H9 (cell line): Measurements from ENCODE around the gene KRTAP5-1. TPM values are rescaled to one million over a fixed set of nuclear protein-coding genes. Genes with fewer than 3 reads are reported as not detected.

Experiments used
- DNase-seq: peaks from one replicate; pipeline ENCODE4 v3.0.0-alpha.2; 2017
- H2AFZ ChIP-seq: one replicate; pipeline ENCODE4 v1.6.1; 2013; ENCODE audit warnings: mild to moderate bottlenecking, low read length, control low read depth, moderate library complexity
- H2AK5ac ChIP-seq: 2 replicates; pipeline ENCODE4 v1.6.1; 2013; ENCODE audit warnings: low read length, control low read depth, mixed read lengths; ENCODE audit not compliant: insufficient read length
- H2BK120ac ChIP-seq: one replicate; pipeline ENCODE4 v1.6.1; 2013; ENCODE audit warnings: low read depth, mild to moderate bottlenecking, low read length, control low read depth, inconsistent platforms; ENCODE audit not compliant: poor library complexity, severe bottlenecking
- H2BK12ac ChIP-seq: 2 replicates; pipeline ENCODE4 v1.6.1; 2013; ENCODE audit warnings: low read length, control low read depth, mixed read lengths, low read depth; ENCODE audit not compliant: insufficient read length
- H2BK15ac ChIP-seq: 2 replicates; pipeline ENCODE4 v1.6.1; 2013; ENCODE audit warnings: low read depth, low read length, control low read depth
- H2BK20ac ChIP-seq: one replicate; pipeline ENCODE4 v1.6.1; 2013; ENCODE audit warnings: low read depth, mild to moderate bottlenecking, low read length, control low read depth, inconsistent platforms; ENCODE audit not compliant: poor library complexity, severe bottlenecking
- H2BK5ac ChIP-seq: 2 replicates; pipeline ENCODE4 v1.6.1; 2013; ENCODE audit warnings: low read length, control low read depth, mixed read lengths; ENCODE audit not compliant: insufficient read length
- H3K14ac ChIP-seq: 2 replicates; pipeline ENCODE4 v1.6.1; 2013; ENCODE audit warnings: low read length, control low read depth; ENCODE audit not compliant: insufficient read depth
- H3K18ac ChIP-seq: 2 replicates; pipeline ENCODE4 v1.6.1; 2013; ENCODE audit warnings: low read depth, mild to moderate bottlenecking, mixed read lengths, low read length, control low read depth; ENCODE audit not compliant: insufficient read length
- H3K23ac ChIP-seq: 2 replicates; pipeline ENCODE4 v1.6.1; 2013; ENCODE audit warnings: low read length, control low read depth, mixed read lengths, low read depth; ENCODE audit not compliant: insufficient read length
- H3K23me2 ChIP-seq: 2 replicates; pipeline ENCODE4 v1.6.1; 2013; ENCODE audit warnings: low read depth, mild to moderate bottlenecking, mixed read lengths, low read length, control low read depth; ENCODE audit not compliant: insufficient read length, poor library complexity, severe bottlenecking
- H3K27ac ChIP-seq: 2 replicates; pipeline ENCODE4 v1.5.1; 2013; ENCODE audit warnings: low read length, control low read depth, mixed read lengths, low read depth; ENCODE audit not compliant: insufficient read length
- H3K27me3 ChIP-seq: 2 replicates; pipeline ENCODE4 v1.6.1; 2013; ENCODE audit warnings: low read length, control low read depth, inconsistent platforms; ENCODE audit not compliant: insufficient read depth
- H3K4ac ChIP-seq: 2 replicates; pipeline ENCODE4 v1.6.1; 2013; ENCODE audit warnings: low read depth, mild to moderate bottlenecking, control low read depth, inconsistent platforms, low read length, moderate library complexity
- H3K4me1 ChIP-seq: 2 replicates; pipeline ENCODE4 v1.6.1; 2013; ENCODE audit warnings: low read length, control low read depth, inconsistent platforms; ENCODE audit not compliant: insufficient read depth
- H3K4me2 ChIP-seq: 2 replicates; pipeline ENCODE4 v1.6.1; 2013; ENCODE audit warnings: low read length, control low read depth, mixed read lengths; ENCODE audit not compliant: insufficient read length, insufficient read depth
- H3K56ac ChIP-seq: 2 replicates; pipeline ENCODE4 v1.6.1; 2013; ENCODE audit warnings: low read depth, mild to moderate bottlenecking, mixed read lengths, low read length, control low read depth; ENCODE audit not compliant: insufficient read length
- H3K79me1 ChIP-seq: 2 replicates; pipeline ENCODE4 v1.6.1; 2013; ENCODE audit warnings: low read depth, mild to moderate bottlenecking, moderate library complexity, low read length, control low read depth, inconsistent platforms; ENCODE audit not compliant: insufficient read depth, poor library complexity, severe bottlenecking
- H3K79me2 ChIP-seq: 2 replicates; pipeline ENCODE4 v1.6.1; 2013; ENCODE audit warnings: low read length, control low read depth, inconsistent platforms; ENCODE audit not compliant: insufficient read depth
- H3K9ac ChIP-seq: 2 replicates; pipeline ENCODE4 v1.6.1; 2013; ENCODE audit warnings: low read length, control low read depth, mixed read lengths; ENCODE audit not compliant: insufficient read length; ENCODE audit errors: extremely low read depth
- H3K9me3 ChIP-seq: one replicate; pipeline ENCODE4 v1.6.1; 2013; ENCODE audit warnings: low read depth, low read length, inconsistent platforms; ENCODE audit not compliant: control insufficient read depth
- H3T11ph ChIP-seq: one replicate; pipeline ENCODE4 v1.6.1; 2013; ENCODE audit warnings: mild to moderate bottlenecking, low read length, control low read depth, inconsistent platforms
- H4K20me1 ChIP-seq: one replicate; pipeline ENCODE4 v1.6.1; 2013; ENCODE audit not compliant: control insufficient read depth, insufficient read length, insufficient read depth
- H4K5ac ChIP-seq: 2 replicates; pipeline ENCODE4 v1.6.1; 2013; ENCODE audit warnings: low read depth, mild to moderate bottlenecking, mixed read lengths, low read length, control low read depth; ENCODE audit not compliant: insufficient read length
- H4K8ac ChIP-seq: replicated peaks from 2 replicates; pipeline ENCODE4 v1.6.1; 2013; ENCODE audit warnings: low read length, control low read depth, mixed read lengths, low read depth; ENCODE audit not compliant: insufficient read length
- H4K91ac ChIP-seq: 2 replicates; pipeline ENCODE4 v1.6.1; 2013; ENCODE audit warnings: low read depth, mild to moderate bottlenecking, moderate library complexity, mixed read lengths, low read length, control low read depth; ENCODE audit not compliant: insufficient read length
- H3K27ac Mint-ChIP-seq, 3 experiments: 2 replicates in 2 of 3; 3 replicates in 1 of 3; pipeline ENCODE4 v1.8.0; 2020 to 2021; ENCODE audit warnings: mixed read lengths in 3 of 3, mild to moderate bottlenecking in 1 of 3, moderate library complexity in 1 of 3
- H3K27me3 Mint-ChIP-seq: 2 replicates; pipeline ENCODE4 v1.8.0; 2021; ENCODE audit warnings: low read depth, mild to moderate bottlenecking, moderate library complexity, mixed read lengths
- H3K36me3 Mint-ChIP-seq, 3 experiments: 2 replicates in 2 of 3; 3 replicates in 1 of 3; pipeline ENCODE4 v1.8.0; 2020 to 2021; ENCODE audit warnings: low read depth in 3 of 3, mixed read lengths in 3 of 3; ENCODE audit not compliant: insufficient read depth in 1 of 3
- H3K4me1 Mint-ChIP-seq, 2 experiments: 2 replicates each; pipeline ENCODE4 v1.8.0; 2020; ENCODE audit warnings: mixed read lengths in 2 of 2
- H3K4me3 Mint-ChIP-seq, 2 experiments: 2 replicates in 1 of 2; 3 replicates in 1 of 2; pipeline ENCODE4 v1.8.0; 2020 to 2021; ENCODE audit warnings: mild to moderate bottlenecking in 2 of 2, mixed read lengths in 2 of 2, moderate library complexity in 1 of 2
- H3K9me3 Mint-ChIP-seq, 2 experiments: 2 replicates in 1 of 2; 3 replicates in 1 of 2; pipeline ENCODE4 v1.8.0; 2020; ENCODE audit warnings: mild to moderate bottlenecking in 2 of 2, mixed read lengths in 2 of 2, moderate library complexity in 1 of 2
- CTCF ChIP-seq: fragments of 200-600 bp; sonication (generic); conservative IDR thresholded peaks from 3 replicates; pipeline ENCODE4 v1.8.0; 2021; ENCODE audit warnings: antibody characterized with exemption, mild to moderate bottlenecking
- WGBS: extraction: QIAGEN DNeasy Blood & Tissue Kit; methylation state at CpG from one replicate; pipeline ENCODE4 v1.1.7; 2013; ENCODE audit warnings: missing lambda C conversion rate, low lambda C conversion rate, mixed read lengths; ENCODE audit not compliant: insufficient read length; ENCODE audit errors: extremely low coverage; 5-methylcytosine and 5-hydroxymethylcytosine counted together
- total RNA-seq: library from RNA; stranded (reverse); gene quantifications from 2 replicates; pipeline ENCODE4 v1.2.1, GENCODE V29; 2021

The KRTAP5-1 gene
- total RNA-seq, 1 experiment from 2014 or later = not detected

- no peak overlapping the region for H2BK20ac ChIP-seq
- peaks cover 55% of the 10 kb centered on the region for H3K27me3 Mint-ChIP-seq
- H3K4me3 Mint-ChIP-seq = no peak overlapping the region
- TF ChIP-seq CTCF = no peak
- H4K8ac ChIP-seq = no peak overlapping the region
- H4K5ac ChIP-seq = no peak overlapping the region
- no peak overlapping the region for H3K23ac ChIP-seq
- no peak overlapping the region for H2BK15ac ChIP-seq
- no peaks in the 10 kb centered on the region for H3K36me3 Mint-ChIP-seq
- H3K9me3 Mint-ChIP-seq = no peaks in the 10 kb centered on the region; a peak in 2 of 5 replicates
- H2AK5ac ChIP-seq = no peak overlapping the region
- peaks cover 0 to 5% of the 10 kb centered on the region in 2 experiments; a peak in 2 of 4 replicates for H3K4me1 Mint-ChIP-seq
- H3K4me2 ChIP-seq = no peak overlapping the region
- no peak overlapping the region for H2BK120ac ChIP-seq
- no peaks in the 10 kb centered on the region for H4K20me1 ChIP-seq
- H3K4me1 ChIP-seq = no peaks in the 10 kb centered on the region
- H3K9me3 ChIP-seq = no peaks in the 10 kb centered on the region
- no peak overlapping the region for H4K91ac ChIP-seq
- no peak for DNase-seq
- H2BK5ac ChIP-seq = no peak overlapping the region
- no peak overlapping the region for H3K27ac ChIP-seq
- H3K4ac ChIP-seq = no peak overlapping the region
- no peak overlapping the region for H3K9ac ChIP-seq
- no peak overlapping the region for H3K18ac ChIP-seq
- peak overlapping the region in 1 of 3 experiments; percentile 65; a peak in 1 of 7 replicates for H3K27ac Mint-ChIP-seq
- H3K27me3 ChIP-seq = no peaks in the 10 kb centered on the region
- no peak overlapping the region; the same call in 1 of the 2 replicates for H3K14ac ChIP-seq
- H3K79me1 ChIP-seq = no peaks in the 10 kb centered on the region
- H2BK12ac ChIP-seq = no peak overlapping the region
- no peak overlapping the region for H3K56ac ChIP-seq
- H3K23me2 ChIP-seq = no peaks in the 10 kb centered on the region
- H3K79me2 ChIP-seq = no peaks in the 10 kb centered on the region
- no peak overlapping the region for H3T11ph ChIP-seq
- no peak overlapping the region for H2AFZ ChIP-seq
- WGBS = no CpG with 5 or more reads among the region's 9 CpGs
Measured at GRCh38 chr11:1623716-1624115, 38.6 kb upstream of the KRTAP5-1 start.
